Subcutaneous adipose tissue (tissue), 4 donors: ENCODE data around the gene SYNGR2. TPM values are rescaled to one million over a fixed set of nuclear protein-coding genes. Genes with fewer than 3 reads are reported as not detected.

Source experiments
- small RNA-seq: library from RNA; depleted of rRNA; stranded (forward); fragments of <200 nt; gene quantifications from one replicate; pipeline ENCODE3, GENCODE V24; 2016
- total RNA-seq, 4 donors: library from RNA; depleted of rRNA; stranded (reverse); fragments of >200 nt; gene quantifications; one replicate each; pipeline ENCODE4 v1.1.0, GENCODE V29; 2016
- TF ChIP-seq, protein P1 (sequence below): fragments of 450-650 bp; IDR thresholded peaks from one replicate; pipeline ENCODE4 v1.5.1; 2016; ENCODE audit warnings: low read depth, mild to moderate bottlenecking, control low read depth, antibody characterized with exemption, moderate library complexity

Gene SYNGR2
- total RNA-seq, 4 donors from 2014 or later: 33.0 to 80.6 (median 50.1) TPM

DNA sequence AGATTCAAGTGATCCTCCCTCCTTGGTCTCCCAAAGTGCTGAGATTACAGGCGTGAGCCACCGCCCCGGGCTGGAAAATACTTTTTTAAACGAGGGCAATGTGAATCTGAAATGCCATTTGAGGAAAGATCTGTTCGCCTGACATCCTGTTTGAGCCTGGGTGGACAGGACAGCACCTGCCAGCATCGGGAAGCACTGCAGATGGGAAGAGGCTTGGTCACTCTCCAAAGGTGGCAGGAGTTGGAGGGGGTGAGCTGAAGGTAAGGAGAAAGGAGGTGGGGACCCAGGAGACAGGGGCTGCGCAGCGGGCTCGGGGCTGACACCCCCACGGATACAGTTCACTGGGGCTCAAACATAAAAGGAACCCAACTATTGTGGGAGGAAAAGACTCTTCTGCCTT, 41.7 kb downstream of the SYNGR2 start:
- TF ChIP-seq, protein P1, sequence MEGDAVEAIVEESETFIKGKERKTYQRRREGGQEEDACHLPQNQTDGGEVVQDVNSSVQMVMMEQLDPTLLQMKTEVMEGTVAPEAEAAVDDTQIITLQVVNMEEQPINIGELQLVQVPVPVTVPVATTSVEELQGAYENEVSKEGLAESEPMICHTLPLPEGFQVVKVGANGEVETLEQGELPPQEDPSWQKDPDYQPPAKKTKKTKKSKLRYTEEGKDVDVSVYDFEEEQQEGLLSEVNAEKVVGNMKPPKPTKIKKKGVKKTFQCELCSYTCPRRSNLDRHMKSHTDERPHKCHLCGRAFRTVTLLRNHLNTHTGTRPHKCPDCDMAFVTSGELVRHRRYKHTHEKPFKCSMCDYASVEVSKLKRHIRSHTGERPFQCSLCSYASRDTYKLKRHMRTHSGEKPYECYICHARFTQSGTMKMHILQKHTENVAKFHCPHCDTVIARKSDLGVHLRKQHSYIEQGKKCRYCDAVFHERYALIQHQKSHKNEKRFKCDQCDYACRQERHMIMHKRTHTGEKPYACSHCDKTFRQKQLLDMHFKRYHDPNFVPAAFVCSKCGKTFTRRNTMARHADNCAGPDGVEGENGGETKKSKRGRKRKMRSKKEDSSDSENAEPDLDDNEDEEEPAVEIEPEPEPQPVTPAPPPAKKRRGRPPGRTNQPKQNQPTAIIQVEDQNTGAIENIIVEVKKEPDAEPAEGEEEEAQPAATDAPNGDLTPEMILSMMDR: no peak

DNA sequence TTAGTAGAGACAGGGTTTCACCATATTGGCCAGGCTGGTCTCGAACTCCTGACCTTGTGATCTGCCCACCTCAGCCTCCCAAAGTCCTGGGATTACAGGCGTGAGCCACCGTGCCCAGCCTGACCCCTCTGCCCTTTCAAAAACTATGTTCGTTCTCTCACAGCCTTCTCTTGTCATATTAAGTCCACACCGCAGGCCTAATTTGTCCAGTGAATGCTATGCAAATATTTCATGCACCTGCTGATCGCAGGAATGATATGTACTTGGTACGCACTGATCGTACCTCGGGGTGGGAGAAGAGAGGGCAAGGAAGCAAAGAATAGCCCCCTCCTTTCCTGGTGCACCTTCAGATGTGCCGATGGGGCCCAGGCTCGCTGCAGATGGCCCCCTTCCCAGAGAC, 42.7 kb downstream of the SYNGR2 start:
- TF ChIP-seq, protein P1: no peak

DNA sequence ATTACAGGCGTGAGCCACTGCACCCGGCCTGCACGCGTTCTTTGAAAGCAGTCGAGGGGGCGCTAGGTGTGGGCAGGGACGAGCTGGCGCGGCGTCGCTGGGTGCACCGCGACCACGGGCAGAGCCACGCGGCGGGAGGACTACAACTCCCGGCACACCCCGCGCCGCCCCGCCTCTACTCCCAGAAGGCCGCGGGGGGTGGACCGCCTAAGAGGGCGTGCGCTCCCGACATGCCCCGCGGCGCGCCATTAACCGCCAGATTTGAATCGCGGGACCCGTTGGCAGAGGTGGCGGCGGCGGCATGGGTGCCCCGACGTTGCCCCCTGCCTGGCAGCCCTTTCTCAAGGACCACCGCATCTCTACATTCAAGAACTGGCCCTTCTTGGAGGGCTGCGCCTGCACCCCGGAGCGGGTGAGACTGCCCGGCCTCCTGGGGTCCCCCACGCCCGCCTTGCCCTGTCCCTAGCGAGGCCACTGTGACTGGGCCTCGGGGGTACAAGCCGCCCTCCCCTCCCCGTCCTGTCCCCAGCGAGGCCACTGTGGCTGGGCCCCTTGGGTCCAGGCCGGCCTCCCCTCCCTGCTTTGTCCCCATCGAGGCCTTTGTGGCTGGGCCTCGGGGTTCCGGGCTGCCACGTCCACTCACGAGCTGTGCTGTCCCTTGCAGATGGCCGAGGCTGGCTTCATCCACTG, 45.8 kb downstream of the SYNGR2 start, which contains the start of gene BIRC5:
Gene BIRC5, plus strand, starts transcription at position 238 of the 690 bp plus-strand sequence. Its CDS starts 64 bp downstream, at position 302.
- TF ChIP-seq, protein P1: no peak

DNA sequence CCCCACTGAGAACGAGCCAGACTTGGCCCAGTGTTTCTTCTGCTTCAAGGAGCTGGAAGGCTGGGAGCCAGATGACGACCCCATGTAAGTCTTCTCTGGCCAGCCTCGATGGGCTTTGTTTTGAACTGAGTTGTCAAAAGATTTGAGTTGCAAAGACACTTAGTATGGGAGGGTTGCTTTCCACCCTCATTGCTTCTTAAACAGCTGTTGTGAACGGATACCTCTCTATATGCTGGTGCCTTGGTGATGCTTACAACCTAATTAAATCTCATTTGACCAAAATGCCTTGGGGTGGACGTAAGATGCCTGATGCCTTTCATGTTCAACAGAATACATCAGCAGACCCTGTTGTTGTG, 46.3 kb downstream of the SYNGR2 start:
- TF ChIP-seq, protein P1: no peak

DNA sequence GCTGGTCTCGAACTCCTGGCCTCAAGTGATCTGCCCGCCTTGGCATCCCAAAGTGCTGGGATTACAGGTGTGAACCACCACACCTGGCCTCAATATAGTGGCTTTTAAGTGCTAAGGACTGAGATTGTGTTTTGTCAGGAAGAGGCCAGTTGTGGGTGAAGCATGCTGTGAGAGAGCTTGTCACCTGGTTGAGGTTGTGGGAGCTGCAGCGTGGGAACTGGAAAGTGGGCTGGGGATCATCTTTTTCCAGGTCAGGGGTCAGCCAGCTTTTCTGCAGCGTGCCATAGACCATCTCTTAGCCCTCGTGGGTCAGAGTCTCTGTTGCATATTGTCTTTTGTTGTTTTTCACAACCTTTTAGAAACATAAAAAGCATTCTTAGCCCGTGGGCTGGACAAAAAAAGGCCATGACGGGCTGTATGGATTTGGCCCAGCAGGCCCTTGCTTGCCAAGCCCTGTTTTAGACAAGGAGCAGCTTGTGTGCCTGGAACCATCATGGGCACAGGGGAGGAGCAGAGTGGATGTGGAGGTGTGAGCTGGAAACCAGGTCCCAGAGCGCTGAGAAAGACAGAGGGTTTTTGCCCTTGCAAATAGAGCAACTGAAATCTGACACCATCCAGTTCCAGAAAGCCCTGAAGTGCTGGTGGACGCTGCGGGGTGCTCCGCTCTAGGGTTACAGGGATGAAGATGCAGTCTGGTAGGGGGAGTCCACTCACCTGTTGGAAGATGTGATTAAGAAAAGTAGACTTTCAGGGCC, 51.2 kb downstream of the SYNGR2 start:
- TF ChIP-seq, protein P1: no peak

Small RNAs within 50 kb of the gene (small RNA-seq; reads per million reads assigned to genes)
- gene AC087645.1: not detected

Other genes starting within 250 kb of the SYNGR2 start
- 10 to 100 TPM in 3 of 4 donors, 1 to 10 TPM in 1; 8.2 to 33.3 (median 13.8) TPM for gene TNRC6C, start 209.9 kb upstream of the SYNGR2 start, total RNA-seq
- gene TMC6, start 39.8 kb upstream of the SYNGR2 start, total RNA-seq: 10 to 100 TPM; 18.5 to 78.2 (median 23.6) TPM
- gene TMC8, start 37.8 kb upstream of the SYNGR2 start, total RNA-seq: 1 to 10 TPM; 2.0 to 7.7 (median 7.6) TPM
- gene C17orf99, start 22.2 kb upstream of the SYNGR2 start, total RNA-seq: not detected
- 1 to 10 TPM; 1.1 to 8.8 (median 2.7) TPM for gene TK1, start 18.5 kb downstream of the SYNGR2 start, total RNA-seq
- 10 to 100 TPM; 14.9 to 27.4 (median 20.3) TPM for gene AFMID, start 18.8 kb downstream of the SYNGR2 start, total RNA-seq
- 1 to 10 TPM in 2 of 4 donors, not detected in 2; 2.2 to 2.9 TPM for gene BIRC5, start 45.7 kb downstream of the SYNGR2 start, total RNA-seq
- gene TMEM235, start 63.0 kb downstream of the SYNGR2 start, total RNA-seq: not detected
- gene SOCS3, start 191.5 kb downstream of the SYNGR2 start, total RNA-seq: 10 to 100 TPM; 15.4 to 33.3 (median 24.7) TPM
- 10 to 100 TPM; 25.4 to 63.9 (median 38.4) TPM for gene PGS1, start 210.1 kb downstream of the SYNGR2 start, total RNA-seq